KBM-7 (cell line): ENCODE results near the gene HSD17B1.
"Not testable (repeated sequence)": the region's sequence is repeated elsewhere in the genome, so short reads cannot be mapped to it uniquely, and the experiment has no call there.

ENCODE experiments used
- DNase-seq: peaks from one replicate; pipeline ENCODE4 v3.0.0-alpha.2; 2015
- in situ Hi-C: fragments of 300-500 bp; cut with MboI; formaldehyde crosslinking; loops from 2 replicates; pipeline ENCODE4 v1.14.3; 2020; ENCODE audit warnings: low sequenced_read_pairs, low pct_unique_long_range_greater_than_20kb, mixed read lengths

The HSD17B1 gene, protein sequence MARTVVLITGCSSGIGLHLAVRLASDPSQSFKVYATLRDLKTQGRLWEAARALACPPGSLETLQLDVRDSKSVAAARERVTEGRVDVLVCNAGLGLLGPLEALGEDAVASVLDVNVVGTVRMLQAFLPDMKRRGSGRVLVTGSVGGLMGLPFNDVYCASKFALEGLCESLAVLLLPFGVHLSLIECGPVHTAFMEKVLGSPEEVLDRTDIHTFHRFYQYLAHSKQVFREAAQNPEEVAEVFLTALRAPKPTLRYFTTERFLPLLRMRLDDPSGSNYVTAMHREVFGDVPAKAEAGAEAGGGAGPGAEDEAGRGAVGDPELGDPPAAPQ

DNA sequence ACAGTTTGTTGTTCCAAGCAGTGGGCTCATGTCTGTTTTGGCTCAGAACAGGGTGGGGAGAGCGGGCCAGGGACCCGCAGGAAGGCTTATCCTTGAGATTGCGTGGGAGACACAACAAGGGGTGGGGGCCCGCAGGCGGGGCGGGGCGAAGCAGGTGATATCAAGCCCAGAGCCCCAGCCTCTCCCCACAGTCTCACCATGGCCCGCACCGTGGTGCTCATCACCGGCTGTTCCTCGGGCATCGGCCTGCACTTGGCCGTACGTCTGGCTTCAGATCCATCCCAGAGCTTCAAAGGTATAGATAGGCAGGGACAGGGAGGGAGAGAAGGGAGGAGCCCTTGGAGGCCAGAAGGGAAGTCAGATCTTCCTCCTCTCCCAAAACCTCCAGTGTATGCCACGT lies at the start of gene HSD17B1:
TSS of gene HSD17B1 (plus strand) at position 188 of the 400 bp plus-strand sequence. CDS start at position 199, 11 bp downstream.
- DNase-seq, in situ Hi-C loops: not testable (repeated sequence)

DNA sequence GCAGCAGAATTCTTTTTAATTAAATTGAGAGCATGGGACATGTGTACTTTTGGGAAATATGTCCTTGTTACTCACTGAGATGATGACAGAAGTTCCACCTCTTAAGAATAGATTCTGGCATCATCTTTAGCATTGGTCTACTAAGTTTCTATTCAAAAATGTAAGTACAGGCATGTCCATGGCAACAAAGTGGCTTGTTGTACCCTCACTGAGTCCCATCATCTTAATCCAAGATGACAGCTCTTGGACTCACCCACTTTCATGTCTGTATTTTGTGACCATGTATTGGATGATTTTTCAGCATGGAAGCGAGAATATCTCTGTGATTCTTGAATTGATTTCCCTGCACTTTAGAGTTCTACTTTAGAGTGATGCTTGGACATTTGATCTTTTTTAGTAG lies 49.8 kb upstream of the HSD17B1 start:
- no peak for DNase-seq
- in situ Hi-C loops, result loop anchor here (25.0 kb wide), 1 partner anchor 191 kb away; no protein-coding TSS in a partner anchor

DNA sequence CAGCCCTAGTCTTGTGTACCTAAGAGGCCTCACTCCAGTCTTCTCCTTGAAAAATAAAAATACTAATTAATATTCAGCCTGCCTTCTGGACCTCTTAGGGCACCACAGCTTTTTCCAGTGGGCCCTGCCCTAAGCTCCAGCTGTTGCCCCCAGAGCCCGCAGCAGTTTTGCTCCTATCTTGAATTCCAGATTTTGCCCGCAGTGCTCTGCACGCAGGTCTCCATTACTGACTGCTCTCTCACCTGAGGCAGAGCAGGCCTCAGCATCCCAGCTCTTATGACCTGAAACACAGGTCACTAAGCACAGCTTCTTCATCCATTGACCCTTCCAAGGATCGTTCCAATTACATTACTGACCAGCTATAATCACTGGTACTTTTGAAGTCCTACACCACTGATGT lies 45.1 kb upstream of the HSD17B1 start:
- DNase-seq, result no peak
- in situ Hi-C loops, result loop anchor here (25.0 kb wide), 1 partner anchor 195 kb away; no protein-coding TSS in a partner anchor

DNA sequence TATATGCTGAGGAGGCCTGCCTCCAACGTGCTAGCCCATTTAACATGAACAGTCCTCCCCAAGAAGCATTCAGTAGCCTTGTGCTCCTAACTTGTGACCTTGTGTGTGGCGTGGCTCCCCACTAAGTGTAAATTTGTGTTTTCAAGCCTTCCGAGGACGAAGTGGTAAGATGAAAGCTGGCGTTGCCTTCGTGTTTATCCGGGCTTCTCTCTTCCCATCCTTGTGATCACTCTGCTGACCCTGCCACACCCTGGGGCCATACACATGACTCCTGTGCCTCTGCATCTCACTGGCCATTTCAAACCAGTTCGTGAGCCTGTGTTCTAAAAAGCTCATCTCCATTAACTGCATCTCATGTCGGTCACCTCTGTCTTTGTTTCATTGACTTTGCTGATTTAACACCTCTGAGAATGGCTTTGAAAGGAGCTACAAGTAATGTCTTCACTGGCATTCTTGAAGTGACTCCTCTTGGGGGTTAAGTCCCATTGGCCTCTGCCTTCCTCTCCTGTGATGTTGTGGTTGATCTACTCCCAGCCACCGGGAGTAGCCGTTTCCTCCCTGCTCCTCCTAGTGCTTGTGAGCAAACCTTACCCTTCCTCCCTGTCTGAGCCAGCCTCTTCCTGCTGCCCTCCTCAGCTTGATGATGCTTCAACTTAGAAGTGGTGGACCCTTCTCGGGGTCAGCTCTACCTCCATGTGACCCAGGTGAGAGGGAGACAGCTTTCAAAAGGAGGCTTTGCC lies 44.1 kb upstream of the HSD17B1 start:
- DNase-seq, result peak; percentile 62
- in situ Hi-C loops, result loop anchor here (25.0 kb wide), 1 partner anchor 196 kb away; no protein-coding TSS in a partner anchor

DNA sequence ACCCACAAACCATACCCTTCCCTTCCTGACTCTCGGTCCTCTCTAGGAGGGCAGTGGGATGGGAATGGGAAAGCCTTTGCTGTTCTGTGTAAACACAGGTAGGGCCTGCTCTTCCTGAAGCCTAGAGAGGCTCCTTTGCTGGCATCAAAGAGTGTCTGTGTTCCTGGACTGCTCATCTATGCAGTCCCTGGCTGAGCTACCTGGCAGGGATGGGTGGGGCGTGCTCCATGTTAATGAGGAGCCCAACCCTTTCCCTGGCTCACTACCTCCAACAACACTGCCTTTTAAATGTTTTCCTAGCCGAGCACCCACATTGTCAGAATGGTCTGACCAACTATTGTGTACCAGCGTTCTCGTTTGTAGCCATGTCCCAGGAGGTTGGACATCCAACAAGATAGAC lies 43.3 kb upstream of the HSD17B1 start:
- in situ Hi-C loops, result loop anchor here (25.0 kb wide), 1 partner anchor 197 kb away; no protein-coding TSS in a partner anchor
- no peak for DNase-seq

DNA sequence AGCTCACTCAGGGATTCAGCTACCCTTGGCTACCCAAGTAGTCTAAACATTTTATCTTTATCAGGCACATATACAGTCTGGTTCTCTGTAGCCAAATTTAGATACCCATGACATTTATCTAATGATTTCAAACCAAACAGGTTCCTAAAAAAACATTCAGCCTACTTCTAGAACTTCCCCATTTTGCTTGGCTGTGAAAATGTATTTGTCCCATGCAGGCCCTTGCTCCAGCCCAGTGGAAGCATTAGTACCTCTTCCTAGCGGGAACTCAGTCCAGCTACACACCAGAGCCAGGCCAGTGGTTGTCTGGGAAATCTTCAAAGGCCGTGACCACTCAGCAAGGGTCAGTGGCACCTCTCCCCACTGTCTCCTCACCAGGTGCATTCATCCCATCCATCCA lies 42.9 kb upstream of the HSD17B1 start:
- DNase-seq, result peak; percentile 54
- in situ Hi-C loops, result loop anchor here (25.0 kb wide), 1 partner anchor 198 kb away; no protein-coding TSS in a partner anchor

DNA sequence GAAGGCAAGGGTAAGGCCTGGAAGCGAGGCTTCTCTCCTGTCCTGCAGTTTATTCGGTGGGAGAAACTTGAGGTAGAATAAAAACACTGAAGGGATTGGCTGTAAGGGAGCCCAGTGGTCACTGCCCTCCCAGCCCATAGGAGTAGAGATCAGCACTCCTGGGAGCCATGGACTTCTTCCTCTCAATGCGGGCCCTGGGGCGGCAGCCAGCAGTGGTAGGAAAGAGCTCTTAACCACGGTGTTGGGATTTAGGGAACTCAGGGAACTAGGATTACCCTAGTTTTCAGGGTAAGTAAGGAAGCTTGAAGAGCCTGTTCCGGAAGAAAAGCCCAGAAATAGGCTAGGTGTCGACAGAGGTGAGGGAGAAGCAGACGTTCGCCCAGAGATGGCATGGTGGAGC lies 40.5 kb upstream of the HSD17B1 start:
- no peak for DNase-seq
- in situ Hi-C loops, result loop anchor here (25.0 kb wide), 1 partner anchor 200 kb away; no protein-coding TSS in a partner anchor

DNA sequence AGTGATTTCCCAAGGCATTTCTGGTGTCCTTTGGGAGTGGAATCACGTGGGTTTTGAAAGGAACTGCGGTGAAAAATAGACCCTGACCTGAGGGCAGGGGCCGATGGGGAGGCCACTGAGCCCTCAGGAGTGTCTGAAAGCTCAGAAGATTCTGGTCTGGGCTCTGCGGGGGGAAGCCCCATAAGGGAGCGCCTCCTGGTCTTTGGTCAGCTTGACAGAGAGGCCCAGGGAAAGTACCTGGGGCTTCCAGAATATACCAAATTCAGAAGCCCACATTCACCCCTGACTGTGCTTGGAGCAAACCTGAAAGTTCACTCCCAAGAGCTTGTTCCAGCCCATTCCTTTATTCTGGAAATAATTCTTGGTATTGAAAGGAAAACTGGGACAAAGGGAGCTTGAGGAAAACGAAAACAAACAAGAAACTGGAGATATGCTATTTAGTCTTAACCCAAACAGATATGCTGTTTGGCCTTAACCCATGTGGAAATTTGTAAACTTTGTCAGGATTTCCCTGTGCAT lies 39.9 kb upstream of the HSD17B1 start:
- in situ Hi-C loops, result loop anchor here (25.0 kb wide), 1 partner anchor 200 kb away; no protein-coding TSS in a partner anchor
- no peak for DNase-seq

DNA sequence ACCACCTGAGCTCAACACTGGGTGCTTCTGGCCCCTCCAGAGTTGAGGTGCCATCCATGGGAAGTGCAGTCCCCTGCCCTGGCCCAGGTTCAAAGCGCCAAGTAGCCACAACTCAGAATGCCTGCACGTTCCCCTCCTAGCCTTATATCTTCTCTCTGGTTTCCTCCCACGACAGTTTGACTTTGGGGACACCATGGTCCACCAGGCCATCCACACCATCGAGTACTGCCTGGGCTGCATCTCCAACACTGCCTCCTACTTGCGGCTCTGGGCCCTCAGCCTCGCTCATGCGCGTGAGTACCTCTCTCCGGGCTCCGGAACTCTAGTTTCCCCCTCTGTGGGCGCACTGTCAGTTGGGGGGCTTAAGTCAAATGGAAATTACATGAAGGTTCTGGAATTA lies 39.0 kb upstream of the HSD17B1 start:
- in situ Hi-C loops, result loop anchor here (25.0 kb wide), 1 partner anchor 201 kb away; no protein-coding TSS in a partner anchor
- DNase-seq, result no peak

DNA sequence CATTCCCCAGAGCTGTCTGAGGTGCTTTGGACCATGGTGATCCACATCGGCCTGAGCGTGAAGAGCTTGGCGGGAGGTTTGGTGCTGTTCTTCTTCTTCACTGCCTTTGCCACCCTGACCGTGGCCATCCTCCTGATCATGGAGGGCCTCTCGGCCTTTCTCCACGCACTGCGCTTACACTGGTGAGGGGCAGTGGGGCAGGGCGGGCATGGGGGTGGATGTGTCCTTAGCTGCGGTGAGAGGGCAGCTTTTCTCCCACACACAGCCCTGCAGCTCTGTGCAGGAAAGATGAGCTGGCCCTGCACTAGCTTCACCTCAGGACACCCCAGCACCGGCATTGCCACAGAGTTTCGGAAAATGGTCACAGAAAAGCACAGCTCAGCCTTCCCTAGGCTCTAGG lies 38.4 kb upstream of the HSD17B1 start:
- no peak for DNase-seq
- in situ Hi-C loops, result loop anchor here (25.0 kb wide), 1 partner anchor 202 kb away; no protein-coding TSS in a partner anchor

DNA sequence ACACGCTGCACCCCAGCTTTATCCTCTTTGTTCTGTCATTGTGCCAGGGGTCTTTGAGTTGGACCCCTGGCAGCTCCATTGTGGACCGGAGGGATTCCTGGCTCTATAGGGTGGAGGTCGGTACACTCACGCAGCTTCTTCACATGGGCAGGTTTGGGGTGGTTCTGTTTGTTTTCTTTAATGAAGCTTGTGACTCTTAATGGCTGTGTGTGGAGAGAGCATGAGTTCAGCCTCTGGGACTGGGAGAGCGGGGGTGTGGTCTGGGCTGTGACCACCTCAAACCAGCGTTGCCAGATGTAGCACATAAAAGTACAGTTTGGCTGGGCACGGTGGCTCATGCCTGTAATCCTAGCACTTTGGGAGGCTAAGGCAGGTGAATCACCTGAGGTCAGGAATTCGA lies 37.9 kb upstream of the HSD17B1 start:
- DNase-seq, result no peak
- in situ Hi-C loops, result loop anchor here (25.0 kb wide), 1 partner anchor 203 kb away; no protein-coding TSS in a partner anchor

DNA sequence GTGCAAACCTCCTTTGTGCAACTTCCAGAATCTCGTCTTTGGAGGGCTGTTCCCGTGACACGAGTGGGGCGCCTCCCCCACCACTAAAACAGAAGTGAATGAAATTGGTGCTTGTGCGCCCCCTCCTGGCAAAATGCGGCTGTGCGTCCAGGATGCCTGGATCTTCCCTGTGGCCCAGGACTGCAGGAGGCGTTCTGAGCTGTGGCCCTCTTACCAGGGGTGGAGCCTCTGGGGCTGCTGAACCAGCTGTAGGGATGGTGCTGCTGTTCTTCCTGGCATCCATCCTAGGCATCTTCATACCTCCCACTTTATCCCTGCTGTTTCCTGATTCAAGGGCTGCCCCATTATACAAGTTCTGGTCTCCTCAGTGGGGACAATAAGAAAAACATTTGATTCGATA lies 35.2 kb upstream of the HSD17B1 start:
- peak; percentile 91 for DNase-seq
- in situ Hi-C loops, result loop anchor here (25.0 kb wide), 1 partner anchor 205 kb away; no protein-coding TSS in a partner anchor

DNA sequence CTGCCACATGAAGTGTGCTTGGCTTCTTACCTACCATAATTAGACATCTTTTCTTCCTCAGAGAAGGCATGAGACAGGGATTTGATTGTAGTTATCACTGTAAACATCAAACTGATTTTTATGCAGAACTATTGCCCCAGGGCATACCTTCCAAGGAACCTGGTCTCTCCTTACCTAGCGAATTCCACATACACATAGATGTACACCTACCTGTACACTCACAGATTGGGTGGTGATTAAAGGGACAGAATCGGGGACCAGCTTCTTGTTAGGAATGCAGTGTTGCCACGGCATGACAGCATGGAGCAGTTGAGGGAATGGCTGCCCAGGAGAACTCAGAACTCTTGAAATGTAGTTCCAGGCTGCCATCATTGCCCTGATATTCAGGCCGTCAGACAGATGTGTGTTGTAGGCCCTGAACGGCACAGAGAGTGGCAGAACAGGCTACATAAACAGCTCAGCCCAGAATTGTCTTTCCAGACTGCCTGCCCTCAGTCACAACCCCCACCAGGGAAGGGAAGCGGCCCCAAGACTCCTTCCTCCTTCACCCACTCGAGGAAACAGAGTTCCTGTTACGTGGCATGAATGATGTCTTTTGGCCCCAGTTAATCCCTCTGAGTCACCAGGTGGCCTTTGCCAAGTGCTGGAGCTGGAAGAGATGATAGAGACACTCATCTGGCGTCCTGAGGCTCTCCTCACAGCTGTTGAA lies 34.5 kb upstream of the HSD17B1 start:
- in situ Hi-C loops, result loop anchor here (25.0 kb wide), 1 partner anchor 206 kb away; no protein-coding TSS in a partner anchor
- DNase-seq, result peak; percentile 69

DNA sequence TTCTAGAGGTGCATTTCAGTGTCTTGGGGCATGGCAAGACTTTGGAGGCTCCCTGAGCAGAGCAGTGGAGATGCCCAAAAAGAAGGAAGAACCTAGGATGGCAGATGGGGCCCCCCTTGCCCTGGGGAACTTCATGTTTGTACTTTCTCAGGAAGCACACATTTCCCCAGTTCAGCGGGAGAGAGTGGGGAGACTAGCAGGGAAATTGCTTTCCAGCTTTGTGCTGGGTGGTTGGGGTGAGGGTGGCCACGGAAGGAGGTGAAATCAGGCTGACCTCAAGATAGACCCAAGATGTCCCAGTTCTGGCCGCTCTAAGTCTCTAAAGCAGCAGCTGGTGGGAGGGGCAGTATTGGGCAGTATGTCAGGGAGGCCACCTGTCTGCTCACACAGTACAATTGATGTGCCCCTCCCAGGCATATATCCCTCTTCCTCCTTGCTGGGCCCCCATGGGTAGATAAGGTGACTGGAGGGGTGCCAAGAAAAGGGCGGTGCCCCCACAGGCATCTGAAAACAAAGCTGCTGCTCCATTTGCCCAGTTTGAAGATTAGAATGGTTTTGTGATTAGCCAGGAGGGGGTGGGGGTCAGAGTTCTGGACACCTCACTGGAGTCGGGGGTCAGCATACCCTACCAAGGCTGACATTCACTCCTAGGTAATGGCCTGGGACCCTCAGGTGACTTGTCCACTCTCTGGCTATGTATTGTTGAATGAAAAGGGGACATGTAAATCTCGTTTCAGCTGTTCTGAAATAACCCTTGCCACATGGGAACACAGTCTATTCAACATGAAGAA lies 33.8 kb upstream of the HSD17B1 start:
- no peak for DNase-seq

DNA sequence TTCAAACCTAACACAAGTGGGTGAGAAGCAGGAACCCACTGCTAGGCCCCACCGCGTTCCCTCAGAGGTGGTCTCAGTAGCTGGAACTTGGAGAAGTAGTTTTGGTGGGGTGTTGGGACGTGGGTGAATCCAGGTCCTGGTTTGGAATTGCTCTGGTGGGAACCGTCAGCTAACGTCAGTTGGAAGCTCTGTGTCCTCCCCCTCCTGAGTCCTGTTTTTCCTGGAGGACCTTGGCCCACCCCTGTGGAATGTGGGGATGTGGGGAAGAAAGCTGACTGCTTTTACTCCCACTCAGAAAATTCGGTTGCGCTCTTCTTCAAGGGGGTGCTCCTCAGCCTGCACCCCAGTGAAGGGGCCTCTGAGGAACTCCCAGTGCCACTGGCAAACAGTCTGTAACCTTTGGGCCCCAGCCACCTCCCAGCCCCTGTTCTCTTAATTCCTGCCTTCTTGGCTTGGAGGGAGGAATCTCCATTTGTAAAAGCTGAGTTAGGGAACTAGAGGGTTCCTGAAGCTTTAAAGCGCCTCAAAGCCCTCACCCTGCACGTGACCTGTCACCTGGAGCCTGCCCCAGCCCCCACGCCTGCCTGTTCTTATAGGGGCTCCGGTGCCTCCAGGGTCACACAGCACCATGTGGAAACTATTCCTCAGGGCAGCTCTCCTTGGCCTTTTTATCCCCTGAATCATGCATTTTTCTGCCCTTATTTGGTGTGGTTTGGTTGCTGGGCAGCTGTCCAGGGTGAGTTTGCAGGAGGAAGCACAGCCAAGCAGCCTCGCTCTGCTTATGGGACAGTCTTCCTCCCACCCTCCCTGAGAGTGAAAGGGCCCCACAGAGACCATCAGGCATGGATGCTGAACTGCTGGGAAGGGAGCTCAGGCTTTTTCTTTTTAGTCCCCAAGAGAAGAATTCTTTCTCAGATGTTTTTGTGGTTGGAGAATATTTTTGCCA lies 32.9 kb upstream of the HSD17B1 start:
- DNase-seq, result no peak
- in situ Hi-C loops, result loop anchor here (25.0 kb wide), 1 partner anchor 208 kb away; no protein-coding TSS in a partner anchor

More for the DNA sequence above, 33.8 kb upstream of the HSD17B1 start:
- in situ Hi-C loops, result loop anchor here (25.0 kb wide), 1 partner anchor 207 kb away; no protein-coding TSS in a partner anchor

DNA sequence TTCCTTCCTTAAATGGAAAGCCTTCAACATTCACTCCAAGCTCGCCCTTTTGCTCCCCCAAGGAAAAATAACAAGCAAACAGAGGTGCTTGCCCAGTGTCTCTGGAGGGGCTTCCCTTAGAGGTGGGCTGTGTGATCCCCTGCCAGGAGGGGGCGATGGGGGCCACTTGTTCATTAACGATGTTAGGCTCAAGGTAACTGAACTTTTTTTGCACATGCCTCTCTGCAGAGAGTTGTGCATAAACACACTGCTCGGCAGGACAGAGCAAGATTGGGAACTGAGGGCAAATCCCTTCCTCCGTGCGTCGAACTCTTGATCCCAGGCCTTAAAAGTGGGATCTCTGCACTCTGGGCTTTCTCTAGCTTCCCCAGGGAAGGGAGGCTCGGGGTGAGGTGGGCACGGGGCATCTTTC lies 32.2 kb upstream of the HSD17B1 start:
- in situ Hi-C loops, result loop anchor here (25.0 kb wide), 1 partner anchor 208 kb away; no protein-coding TSS in a partner anchor
- peak; percentile 42 for DNase-seq

DNA sequence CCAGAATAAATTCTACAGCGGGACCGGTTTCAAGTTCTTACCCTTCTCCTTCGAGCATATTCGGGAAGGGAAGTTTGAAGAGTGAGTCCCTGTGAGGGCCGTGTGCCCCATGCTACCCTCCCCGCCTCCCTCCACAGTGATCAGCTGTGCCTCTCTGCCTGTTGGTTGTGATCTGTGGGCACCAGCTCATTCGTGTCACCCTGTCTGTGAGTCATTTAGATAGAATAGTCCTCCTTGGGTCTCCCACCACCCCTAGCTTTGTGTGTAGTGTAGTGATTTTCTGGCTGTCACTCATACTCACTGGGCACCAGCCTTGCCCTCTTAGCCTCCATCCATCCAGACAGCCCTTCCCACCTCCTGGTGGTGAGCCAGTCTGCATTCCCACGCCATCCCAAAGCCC lies 31.7 kb upstream of the HSD17B1 start:
- DNase-seq, result no peak
- in situ Hi-C loops, result loop anchor here (25.0 kb wide), 1 partner anchor 209 kb away; no protein-coding TSS in a partner anchor
